ENCODE results near the gene CCDC154.

The CCDC154 gene

GRCh38 chr16:1408171-1408837, 36.1 kb downstream of the CCDC154 start:
- TF ChIP-seq SIN3A (IDR thresholded peaks at IDR 0.05; ENCODE audit: borderline replicate concordance, insufficient read depth, low read length) (no peak), FOXP2 (optimal IDR thresholded peaks at IDR 0.05; ENCODE audit: borderline replicate concordance, extremely low read depth, extremely low read length, insufficient read depth) (no peak), TAF1 (IDR thresholded peaks at IDR 0.05; ENCODE audit: borderline replicate concordance, insufficient read depth, low read length) (no peak), REST (IDR thresholded peaks at IDR 0.05; ENCODE audit: insufficient read depth in 1 of 2, low read depth in 2 of 2, low read length in 2 of 2) (no peak), POLR2AphosphoS5 (IDR thresholded peaks at IDR 0.05; ENCODE audit: low read depth, low read length) (no peak)

GRCh38 chr16:1407753-1408152, 36.6 kb downstream of the CCDC154 start:
- TF ChIP-seq POLR2AphosphoS5 (IDR thresholded peaks at IDR 0.05; ENCODE audit: low read depth, low read length) (no peak), REST (IDR thresholded peaks at IDR 0.05; ENCODE audit: insufficient read depth in 1 of 2, low read depth in 2 of 2, low read length in 2 of 2) (no peak), SIN3A (IDR thresholded peaks at IDR 0.05; ENCODE audit: borderline replicate concordance, insufficient read depth, low read length) (no peak), TAF1 (IDR thresholded peaks at IDR 0.05; ENCODE audit: borderline replicate concordance, insufficient read depth, low read length) (no peak), FOXP2 (optimal IDR thresholded peaks at IDR 0.05; ENCODE audit: borderline replicate concordance, extremely low read depth, extremely low read length, insufficient read depth) (no peak)

GRCh38 chr16:1403733-1404132, 40.6 kb downstream of the CCDC154 start:
- TF ChIP-seq SIN3A (IDR thresholded peaks at IDR 0.05; ENCODE audit: borderline replicate concordance, insufficient read depth, low read length) (no peak), POLR2AphosphoS5 (IDR thresholded peaks at IDR 0.05; ENCODE audit: low read depth, low read length) (no peak), REST (IDR thresholded peaks at IDR 0.05; ENCODE audit: insufficient read depth in 1 of 2, low read depth in 2 of 2, low read length in 2 of 2) (no peak), FOXP2 (optimal IDR thresholded peaks at IDR 0.05; ENCODE audit: borderline replicate concordance, extremely low read depth, extremely low read length, insufficient read depth) (no peak), TAF1 (IDR thresholded peaks at IDR 0.05; ENCODE audit: borderline replicate concordance, insufficient read depth, low read length) (no peak)

- TF ChIP-seq REST (IDR thresholded peaks at IDR 0.05; ENCODE audit: insufficient read depth in 1 of 2, low read depth in 2 of 2, low read length in 2 of 2): no peak
- no peak for TF ChIP-seq FOXP2 (optimal IDR thresholded peaks at IDR 0.05; ENCODE audit: borderline replicate concordance, extremely low read depth, extremely low read length, insufficient read depth)
- TF ChIP-seq TAF1 (IDR thresholded peaks at IDR 0.05; ENCODE audit: borderline replicate concordance, insufficient read depth, low read length): no peak
- no peak for TF ChIP-seq POLR2AphosphoS5 (IDR thresholded peaks at IDR 0.05; ENCODE audit: low read depth, low read length)
- TF ChIP-seq SIN3A (IDR thresholded peaks at IDR 0.05; ENCODE audit: borderline replicate concordance, insufficient read depth, low read length): no peak
Observed at GRCh38 chr16:1403036-1403435, 41.3 kb downstream of the CCDC154 start.

Measured in PFSK-1 (cell line).